NCI-H1105 (cell line): Measurements from ENCODE around the gene MEIKIN.

Experiments used
- DNase-seq: peaks from one replicate; lab custom pipeline; 2025; lab: John Stamatoyannopoulos, UW

The MEIKIN gene

DNA sequence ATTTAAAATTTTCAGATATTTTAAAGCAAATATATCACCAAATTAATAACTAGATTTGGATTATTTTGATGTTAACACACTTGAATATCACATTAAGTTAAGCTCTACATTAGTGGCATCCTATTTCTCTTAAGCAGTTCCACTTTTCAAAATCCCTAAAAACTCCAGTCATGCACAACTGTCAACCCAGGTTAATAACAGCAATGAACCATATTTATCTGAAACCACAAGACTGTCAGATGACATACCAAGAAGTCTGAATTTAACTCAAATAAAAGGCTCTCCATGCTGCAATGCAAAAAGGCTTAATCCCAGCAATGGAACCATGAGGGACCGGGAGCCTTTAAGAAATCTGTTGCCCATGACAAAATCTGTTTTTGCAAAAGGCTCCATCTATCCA, 176.1 kb downstream of the MEIKIN start:
- DNase-seq, result no peak

- no peak for DNase-seq
Measured at GRCh38 chr5:131767891-131768290, 177.6 kb downstream of the MEIKIN start.

GRCh38 chr5:131766689-131767088, 178.8 kb downstream of the MEIKIN start:
- no peak for DNase-seq

DNA sequence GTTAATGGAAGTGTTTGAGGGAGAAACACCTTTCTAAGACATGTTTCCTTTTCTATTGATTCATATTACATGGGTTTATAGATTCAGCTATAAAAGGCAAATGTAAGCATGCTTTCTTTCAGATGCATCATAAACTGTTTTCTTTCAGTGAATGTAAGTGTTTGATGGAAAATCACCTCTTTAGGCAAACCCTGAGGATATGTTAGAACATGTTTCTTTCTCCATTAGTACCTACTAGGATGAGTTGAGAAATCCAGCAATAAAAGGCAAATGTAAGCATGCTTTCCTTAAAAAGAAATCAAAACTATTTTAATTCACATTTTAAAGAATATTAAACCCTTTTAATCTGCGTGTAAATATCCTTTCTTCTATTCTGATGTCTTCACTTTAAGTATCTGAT, 180.2 kb downstream of the MEIKIN start:
- DNase-seq, result no peak

- DNase-seq, result no peak
Measured at GRCh38 chr5:131763968-131764367, 181.5 kb downstream of the MEIKIN start.

DNA sequence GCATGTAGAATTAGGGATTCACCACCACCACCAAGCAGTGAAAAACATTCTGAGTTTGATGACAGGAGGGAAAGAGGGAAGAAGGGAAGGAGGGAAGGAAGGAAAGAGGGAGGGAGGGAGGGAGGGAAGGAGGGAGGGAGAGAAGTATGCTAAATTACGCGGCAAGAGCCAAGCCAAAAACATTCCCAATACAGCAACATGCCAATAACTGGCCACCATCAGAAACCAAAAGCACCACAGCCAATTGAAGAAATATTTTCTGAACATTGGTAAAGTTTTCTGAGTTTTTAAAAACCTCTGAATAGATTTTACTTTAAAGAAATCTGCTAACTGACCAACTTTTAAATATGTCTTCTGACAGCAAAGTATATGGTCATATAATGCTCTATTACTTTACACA, 184.7 kb downstream of the MEIKIN start:
- no peak for DNase-seq

DNA sequence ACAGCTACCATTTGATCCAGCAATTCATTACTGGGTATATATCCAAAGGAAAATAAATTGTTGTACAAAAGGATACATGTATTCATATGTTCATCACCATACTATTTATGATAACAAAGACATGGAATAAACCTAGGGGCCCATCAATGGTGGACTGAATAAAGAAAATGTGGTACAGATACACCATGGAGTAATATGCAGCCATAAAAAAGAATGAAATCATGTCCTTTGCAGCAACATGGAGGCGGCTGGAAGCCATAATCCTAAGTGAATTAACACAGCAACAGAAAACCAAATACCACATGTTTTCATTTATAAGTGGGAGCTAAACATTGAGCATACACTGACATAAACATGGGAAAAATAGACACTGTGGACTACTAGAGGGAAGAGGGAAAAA, 185.8 kb downstream of the MEIKIN start:
- DNase-seq, result no peak

DNA sequence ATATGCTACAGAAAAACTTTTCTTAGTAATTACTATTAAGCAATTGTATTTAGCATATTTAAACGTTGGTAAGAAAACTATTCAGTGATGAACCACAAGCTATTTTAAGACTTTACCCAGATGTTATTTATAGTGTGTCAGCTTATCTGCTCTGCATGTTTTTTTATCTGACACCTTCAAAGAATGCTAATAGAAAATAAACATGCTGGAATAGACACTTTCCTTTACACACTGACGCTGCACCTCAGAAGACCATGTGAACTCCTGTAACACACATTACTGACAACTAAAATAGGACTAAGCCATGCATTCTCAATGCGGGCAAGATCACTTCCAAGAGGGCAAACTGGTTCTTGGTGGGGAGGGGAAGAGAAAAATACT, 187.0 kb downstream of the MEIKIN start:
- DNase-seq, result no peak

- DNase-seq, result no peak
Measured at GRCh38 chr5:131757830-131758519, 187.5 kb downstream of the MEIKIN start.
